Lung (tissue), 12 donors: ENCODE measurements around the gene TBCK. TPM values are rescaled to one million over a fixed set of nuclear protein-coding genes. Genes with fewer than 3 reads are reported as not detected.

Source experiments
- ATAC-seq: fragments of 200-7000 bp; cut with Tn5 transposase; one replicate; pipeline ENCODE4 v1.9.1; 2020; ENCODE audit warnings: moderate number of reproducible peaks; ENCODE audit not compliant: insufficient read depth, low FRiP score
- DNase-seq, 3 donors: peaks; one replicate each; pipeline ENCODE4 v3.0.0-alpha.2; 2013 to 2017
- H3K27ac ChIP-seq, 2 donors: one replicate each; pipeline ENCODE4 v1.5.1; 2013; ENCODE audit warnings: mild to moderate bottlenecking in 2 of 2, moderate library complexity in 2 of 2, control low read depth in 1 of 2, inconsistent platforms in 1 of 2, low read depth in 1 of 2, low read length in 1 of 2
- H3K27me3 ChIP-seq, 3 donors: one replicate each; pipeline ENCODE4 v1.5.1; 2013; ENCODE audit warnings: low read length in 2 of 3; ENCODE audit not compliant: control insufficient read depth in 3 of 3, insufficient read depth in 3 of 3
- H3K36me3 ChIP-seq, 4 donors: one replicate each; pipeline ENCODE4 v1.5.1; 2013; ENCODE audit warnings: low read length in 4 of 4, mild to moderate bottlenecking in 1 of 4, moderate library complexity in 1 of 4; ENCODE audit not compliant: control insufficient read depth in 4 of 4, insufficient read depth in 4 of 4
- H3K4me1 ChIP-seq, 5 donors: one replicate each; pipeline ENCODE4 v1.5.1; 2013; ENCODE audit warnings: low read length in 5 of 5, mild to moderate bottlenecking in 2 of 5, moderate library complexity in 1 of 5; ENCODE audit not compliant: control insufficient read depth in 5 of 5, insufficient read depth in 5 of 5
- H3K4me3 ChIP-seq: one replicate; pipeline ENCODE4 v1.5.1; 2013; ENCODE audit warnings: mild to moderate bottlenecking, control low read depth, moderate library complexity
- H3K9ac ChIP-seq, 2 donors: one replicate each; pipeline ENCODE4 v1.5.1; 2013; ENCODE audit warnings: low read length in 2 of 2, control low read depth in 1 of 2; ENCODE audit not compliant: insufficient read depth in 1 of 2
- H3K9me3 ChIP-seq, 4 donors: one replicate each; pipeline ENCODE4 v1.5.1; 2013; ENCODE audit warnings: low read length in 3 of 4, mild to moderate bottlenecking in 1 of 4, moderate library complexity in 1 of 4; ENCODE audit not compliant: control insufficient read depth in 4 of 4, insufficient read depth in 3 of 4
- WGBS, 2 donors: extraction: QIAGEN DNeasy Blood & Tissue Kit; methylation state at CpG; one replicate each; pipeline ENCODE4 v1.1.7; 2013; 5-methylcytosine and 5-hydroxymethylcytosine counted together
- polyA plus RNA-seq, 2 donors: library from polyadenylated mRNA; stranded (reverse); fragments of 200-250 nt; gene quantifications; one replicate each; pipeline ENCODE4 v1.2.1, GENCODE V29; 2013
- total RNA-seq, 2 donors: library from RNA; depleted of rRNA in 1 of 2; stranded (reverse); fragments of >200 nt in 1 of 2; gene quantifications; one replicate each; pipeline ENCODE4 v1.2.1, GENCODE V29; 2014 to 2021
- TF ChIP-seq, protein P1 (sequence below): IDR thresholded peaks from 2 replicates; pipeline ENCODE4 v1.5.1; 2012; ENCODE audit warnings: mild to moderate bottlenecking; ENCODE audit errors: control extremely low read depth, extremely low read depth
- donor health status: control.
- donor health status: control.
- donor health status: Bipolar disorder and iron deficiency.
- donor health status: healthy.
- donor health status: DM: yes; HTN: yes; CAD: no.

Gene TBCK
- total and polyA plus RNA-seq, 4 donors, result 6.7 to 71.2 (median 18.6) TPM

GRCh38 chr4:106304632-106305031 lies 11.4 kb downstream of the TBCK start:
- no peak overlapping the region for H3K4me3 ChIP-seq
- H3K9ac ChIP-seq, result no peak overlapping the region
- ATAC-seq (no peak), DNase-seq (no peak)
- TF ChIP-seq, protein P1, sequence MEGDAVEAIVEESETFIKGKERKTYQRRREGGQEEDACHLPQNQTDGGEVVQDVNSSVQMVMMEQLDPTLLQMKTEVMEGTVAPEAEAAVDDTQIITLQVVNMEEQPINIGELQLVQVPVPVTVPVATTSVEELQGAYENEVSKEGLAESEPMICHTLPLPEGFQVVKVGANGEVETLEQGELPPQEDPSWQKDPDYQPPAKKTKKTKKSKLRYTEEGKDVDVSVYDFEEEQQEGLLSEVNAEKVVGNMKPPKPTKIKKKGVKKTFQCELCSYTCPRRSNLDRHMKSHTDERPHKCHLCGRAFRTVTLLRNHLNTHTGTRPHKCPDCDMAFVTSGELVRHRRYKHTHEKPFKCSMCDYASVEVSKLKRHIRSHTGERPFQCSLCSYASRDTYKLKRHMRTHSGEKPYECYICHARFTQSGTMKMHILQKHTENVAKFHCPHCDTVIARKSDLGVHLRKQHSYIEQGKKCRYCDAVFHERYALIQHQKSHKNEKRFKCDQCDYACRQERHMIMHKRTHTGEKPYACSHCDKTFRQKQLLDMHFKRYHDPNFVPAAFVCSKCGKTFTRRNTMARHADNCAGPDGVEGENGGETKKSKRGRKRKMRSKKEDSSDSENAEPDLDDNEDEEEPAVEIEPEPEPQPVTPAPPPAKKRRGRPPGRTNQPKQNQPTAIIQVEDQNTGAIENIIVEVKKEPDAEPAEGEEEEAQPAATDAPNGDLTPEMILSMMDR, result no peak
- no peaks in the 10 kb centered on the region for H3K27me3 ChIP-seq
- no peak overlapping the region for H3K27ac ChIP-seq
- H3K9me3 ChIP-seq, result no peaks in the 10 kb centered on the region
- H3K4me1 ChIP-seq, result no peaks in the 10 kb centered on the region
- peaks cover 0 to 15% (median 3%) of the 10 kb centered on the region in 4 donors for H3K36me3 ChIP-seq

- Histone ChIP-seq H3K4me3 (no peak overlapping the region), H3K9ac (no peak overlapping the region), H3K4me1 (no peaks in the 10 kb centered on the region), H3K36me3 (peaks cover 0 to 14% (median 3%) of the 10 kb centered on the region in 4 donors), H3K27me3 (no peaks in the 10 kb centered on the region), H3K9me3 (no peaks in the 10 kb centered on the region), H3K27ac (no peak overlapping the region)
- TF ChIP-seq, protein P1, result no peak
- 93% methylated on average over 3 of the region's 3 CpGs for WGBS, 2 donors
- DNase-seq (no peak), ATAC-seq (no peak)
Measured at GRCh38 chr4:106303548-106304281, 12.3 kb downstream of the TBCK start.

DNA sequence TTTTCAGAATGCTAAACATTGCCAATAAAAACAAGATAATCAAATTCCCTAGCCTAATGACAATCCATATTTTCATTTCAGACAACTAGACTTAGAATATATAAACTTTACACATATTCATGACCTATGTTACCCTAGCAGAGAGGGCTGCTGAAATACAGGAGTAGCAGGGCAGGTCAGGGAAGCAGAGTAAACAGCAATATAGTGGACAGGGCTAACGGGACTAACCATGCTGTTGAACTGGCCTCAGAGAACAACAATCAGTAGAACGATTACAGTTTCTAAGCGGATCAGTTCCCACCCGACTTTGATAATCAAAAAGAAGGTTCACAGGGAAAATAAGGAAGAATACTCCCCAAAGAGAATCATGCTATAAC lies 14.0 kb downstream of the TBCK start:
- Histone ChIP-seq H3K9ac (no peak overlapping the region), H3K4me1 (no peaks in the 10 kb centered on the region), H3K9me3 (no peaks in the 10 kb centered on the region), H3K4me3 (no peak overlapping the region), H3K27me3 (no peaks in the 10 kb centered on the region), H3K27ac (no peak overlapping the region), H3K36me3 (peaks cover 0 to 8% (median 3%) of the 10 kb centered on the region in 4 donors)
- DNase-seq (no peak), ATAC-seq (no peak)
- TF ChIP-seq, protein P1, result no peak
- 92 to 94% methylated on average over 4 of the region's 4 CpGs for WGBS, 2 donors
